NCI-H2029 (cell line): ENCODE data around the gene TTLL7.

Source experiments
- DNase-seq: peaks from one replicate; lab custom pipeline; 2025; lab: John Stamatoyannopoulos, UW

TTLL7 gene

GRCh38 chr1:83998498-83999315, at the start of gene TTLL7:
Gene TTLL7, minus strand, starts transcription at chr1:83999132. Its CDS starts 46,921 bp downstream, at chr1:83952211.
- DNase-seq = peak; percentile 79

GRCh38 chr1:84042461-84042860, 43.5 kb upstream of the TTLL7 start:
- DNase-seq = no peak

GRCh38 chr1:84037758-84038611, 39.1 kb upstream of the TTLL7 start:
- DNase-seq = no peak

- no peak for DNase-seq
Measured at GRCh38 chr1:84031802-84032327, 32.9 kb upstream of the TTLL7 start.

- DNase-seq = no peak
Measured at GRCh38 chr1:84027368-84027767, 28.4 kb upstream of the TTLL7 start.

GRCh38 chr1:84025966-84026365, 27.0 kb upstream of the TTLL7 start:
- DNase-seq = no peak

- DNase-seq = no peak
Measured at GRCh38 chr1:84021822-84022221, 22.9 kb upstream of the TTLL7 start.

GRCh38 chr1:84020151-84020550, 21.2 kb upstream of the TTLL7 start:
- peak; percentile 17 for DNase-seq

- DNase-seq = no peak
Measured at GRCh38 chr1:84019217-84019616, 20.3 kb upstream of the TTLL7 start.

GRCh38 chr1:84013708-84014107, 14.8 kb upstream of the TTLL7 start:
- no peak for DNase-seq

- no peak for DNase-seq
Measured at GRCh38 chr1:84012018-84012417, 13.1 kb upstream of the TTLL7 start.

- DNase-seq = no peak
Measured at GRCh38 chr1:84010136-84010535, 11.2 kb upstream of the TTLL7 start.

- no peak for DNase-seq
Measured at GRCh38 chr1:84008631-84009030, 9.7 kb upstream of the TTLL7 start.

GRCh38 chr1:84006591-84006990, 7.7 kb upstream of the TTLL7 start:
- DNase-seq = no peak

GRCh38 chr1:84001501-84001900, 2.6 kb upstream of the TTLL7 start:
- no peak for DNase-seq

GRCh38 chr1:84000954-84001495, 2.1 kb upstream of the TTLL7 start:
- no peak for DNase-seq

GRCh38 chr1:84000196-84000885, 1.4 kb upstream of the TTLL7 start:
- DNase-seq = no peak

GRCh38 chr1:83999316-83999819, 436 bp upstream of the TTLL7 start:
- peak; percentile 79 for DNase-seq

- DNase-seq = no peak
Measured at GRCh38 chr1:83998205-83998497, 781 bp downstream of the TTLL7 start.

GRCh38 chr1:83997631-83998030, 1.3 kb downstream of the TTLL7 start:
- no peak for DNase-seq

- DNase-seq = no peak
Measured at GRCh38 chr1:83996621-83997020, 2.3 kb downstream of the TTLL7 start.

- no peak for DNase-seq
Measured at GRCh38 chr1:83996191-83996590, 2.7 kb downstream of the TTLL7 start.
